Large intestine (tissue), 3 donors: ENCODE results near the gene GPBP1L1. TPM values are rescaled to one million over a fixed set of nuclear protein-coding genes. Genes with fewer than 3 reads are reported as not detected.
"Not testable (repeated sequence)": the region's sequence is repeated elsewhere in the genome, so short reads cannot be mapped to it uniquely, and the experiment has no call there.

ENCODE experiments used
- DNase-seq, 2 donors: peaks; one replicate each; pipeline versions ENCODE4 v3.0.0 to v3.0.0-alpha.2; 2013
- H3K27ac ChIP-seq: one replicate; pipeline ENCODE4 v1.5.1; 2013; ENCODE audit warnings: low read length
- H3K27me3 ChIP-seq: 2 replicates; pipeline ENCODE4 v1.6.1; 2013; ENCODE audit warnings: low read length; ENCODE audit not compliant: control insufficient read depth, insufficient read depth
- H3K36me3 ChIP-seq: 2 replicates; pipeline ENCODE4 v1.6.1; 2013; ENCODE audit warnings: low read length; ENCODE audit not compliant: control insufficient read depth, insufficient read depth
- H3K4me1 ChIP-seq: one replicate; pipeline ENCODE4 v1.6.1; 2013; ENCODE audit warnings: low read length; ENCODE audit not compliant: control insufficient read depth, insufficient read depth
- H3K4me3 ChIP-seq: one replicate; pipeline ENCODE4 v1.5.1; 2013; ENCODE audit warnings: low read length
- H3K9me3 ChIP-seq: one replicate; pipeline ENCODE4 v1.6.1; 2013; ENCODE audit warnings: mild to moderate bottlenecking, low read depth, low read length, moderate library complexity; ENCODE audit not compliant: control insufficient read depth
- WGBS: methylation state at CpG from one replicate; pipeline ENCODE4 v1.1.5; 2013; ENCODE audit warnings: low lambda C conversion rate; ENCODE audit not compliant: insufficient coverage; 5-methylcytosine and 5-hydroxymethylcytosine counted together
- polyA plus RNA-seq: library from polyadenylated mRNA; unstranded; fragments of 120-200 nt; gene quantifications from one replicate; pipeline ENCODE4 v1.2.1, GENCODE V29; 2013

GPBP1L1 gene
- polyA plus RNA-seq, 1 donor: 99.3 TPM

DNA sequence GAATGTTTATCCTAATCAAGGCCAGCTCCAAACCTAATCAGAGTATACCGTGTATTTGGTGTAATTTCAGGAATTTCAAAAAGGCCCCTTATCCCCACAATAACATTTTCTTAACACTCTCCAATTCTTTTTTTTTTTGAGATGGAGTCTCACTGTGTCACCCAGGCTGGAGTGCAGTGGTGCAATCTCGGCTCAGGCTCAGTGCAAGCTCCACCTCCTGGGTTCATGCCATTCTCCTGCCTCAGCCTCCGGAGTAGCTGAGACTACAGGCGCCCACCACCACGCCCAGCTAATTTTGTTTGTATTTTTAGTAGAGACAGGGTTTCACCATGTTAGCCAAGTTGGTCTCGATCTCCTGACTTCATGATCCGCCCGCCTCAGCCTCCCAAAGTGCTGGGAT lies 31.1 kb upstream of the GPBP1L1 start:
- not testable (repeated sequence) for H3K27me3 ChIP-seq, DNase-seq, H3K4me3 ChIP-seq, H3K4me1 ChIP-seq, H3K9me3 ChIP-seq, H3K27ac ChIP-seq
- H3K36me3 ChIP-seq: peaks cover 24% of the 10 kb centered on the region
- 100% methylated on average over 1 of the region's 8 CpGs for WGBS

DNA sequence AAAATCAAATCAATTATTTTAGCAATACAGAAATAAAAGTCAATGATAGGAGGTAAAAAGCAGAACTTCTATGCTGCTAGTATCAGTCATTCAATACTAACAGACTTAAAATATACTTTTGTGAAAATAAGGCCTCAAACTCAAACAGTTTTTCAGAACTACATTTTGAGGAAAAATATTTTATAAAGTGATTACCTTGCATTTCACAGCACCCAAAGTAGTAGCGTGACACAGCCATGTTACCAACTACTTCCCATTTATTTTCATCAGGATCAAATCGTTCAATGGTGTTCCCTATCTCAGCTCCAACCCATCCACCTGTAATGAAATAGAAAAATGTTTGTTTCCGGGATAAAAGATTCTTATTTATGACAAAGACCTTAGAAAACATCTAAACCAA lies 30.4 kb upstream of the GPBP1L1 start:
- WGBS: 100% methylated on average over 2 of the region's 3 CpGs
- peaks cover 28% of the 10 kb centered on the region for H3K36me3 ChIP-seq
- H3K4me3 ChIP-seq: no peak overlapping the region
- no peak for DNase-seq
- H3K4me1 ChIP-seq: no peaks in the 10 kb centered on the region
- no peaks in the 10 kb centered on the region for H3K9me3 ChIP-seq
- no peaks in the 10 kb centered on the region for H3K27me3 ChIP-seq
- no peak overlapping the region for H3K27ac ChIP-seq

DNA sequence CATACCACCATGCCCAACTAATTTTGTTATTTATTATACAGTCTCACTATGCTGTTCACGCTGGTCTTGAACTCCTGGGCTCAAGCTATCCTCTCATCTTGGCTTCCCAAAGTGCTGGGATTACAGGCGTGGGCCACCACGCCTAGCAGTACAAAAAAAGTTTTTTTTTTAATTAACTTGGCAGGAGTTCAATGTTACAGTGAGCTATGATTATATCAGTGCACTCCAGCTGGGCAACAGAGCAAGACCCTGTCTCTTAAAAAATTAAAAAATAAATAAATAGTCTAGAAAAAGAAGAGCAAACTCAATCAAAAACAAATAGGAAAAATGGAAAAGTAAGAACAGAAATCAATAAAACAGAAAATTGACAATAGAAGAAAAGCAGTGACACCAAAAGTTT lies 27.4 kb upstream of the GPBP1L1 start:
- H3K27me3 ChIP-seq: no peaks in the 10 kb centered on the region
- no peak for DNase-seq
- H3K9me3 ChIP-seq: peaks cover 3% of the 10 kb centered on the region
- H3K4me3 ChIP-seq: no peak overlapping the region
- peaks cover 36% of the 10 kb centered on the region for H3K36me3 ChIP-seq
- WGBS: 83% methylated on average over 1 of the region's 3 CpGs
- H3K27ac ChIP-seq: no peak overlapping the region
- H3K4me1 ChIP-seq: no peaks in the 10 kb centered on the region

DNA sequence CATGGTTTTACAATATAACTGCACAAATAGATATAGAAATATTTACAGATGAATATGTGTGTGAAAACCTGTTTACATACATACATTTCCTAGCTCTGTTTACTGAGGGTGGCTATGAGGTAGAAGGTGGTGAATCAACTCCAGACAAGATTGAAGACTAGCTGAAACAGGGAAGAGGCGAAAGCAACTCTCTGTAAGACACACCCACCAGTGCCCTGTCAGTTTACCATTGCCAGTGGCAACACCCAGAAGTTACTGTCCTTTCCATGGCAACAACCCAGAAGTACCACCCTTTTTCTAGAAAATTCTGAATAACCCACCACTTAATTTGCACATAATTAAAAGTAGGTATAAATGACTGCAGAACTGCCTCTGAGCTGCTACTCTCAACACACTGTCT lies 18.3 kb upstream of the GPBP1L1 start:
- Histone ChIP-seq H3K4me1 (peaks cover 3% of the 10 kb centered on the region), H3K9me3 (peaks cover 14% of the 10 kb centered on the region), H3K27ac (no peak overlapping the region), H3K36me3 (peaks cover 25% of the 10 kb centered on the region), H3K27me3 (no peaks in the 10 kb centered on the region), H3K4me3 (no peak overlapping the region)
- no peak for DNase-seq
- WGBS: no CpG with 5 or more reads among the region's 1 CpG

DNA sequence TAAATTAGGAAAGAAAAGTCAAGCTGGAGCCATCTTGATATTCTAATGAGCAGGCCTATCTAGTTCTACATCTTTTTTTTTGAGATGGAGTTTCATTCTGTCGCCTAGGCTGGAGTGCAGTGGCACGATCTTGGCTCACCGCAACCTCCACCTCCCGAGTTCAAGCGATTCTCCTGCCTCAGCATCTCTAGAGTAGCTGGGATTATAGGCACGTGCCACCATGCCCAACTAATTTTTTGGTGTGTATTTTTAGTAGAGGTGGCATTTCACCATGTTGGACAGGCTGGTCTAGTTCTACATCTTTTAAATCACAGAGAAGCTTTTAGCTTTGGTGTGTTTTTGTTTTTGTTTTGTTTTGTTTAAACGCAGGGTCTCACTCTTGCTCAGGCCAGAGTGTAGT lies 8.5 kb upstream of the GPBP1L1 start:
- WGBS: no CpG with 5 or more reads among the region's 7 CpGs
- no peak for DNase-seq
- Histone ChIP-seq H3K36me3 (peaks cover 42% of the 10 kb centered on the region), H3K4me1 (peaks cover 2% of the 10 kb centered on the region), H3K27me3 (no peaks in the 10 kb centered on the region), H3K4me3 (no peak overlapping the region), H3K27ac (no peak overlapping the region), H3K9me3 (no peaks in the 10 kb centered on the region)

DNA sequence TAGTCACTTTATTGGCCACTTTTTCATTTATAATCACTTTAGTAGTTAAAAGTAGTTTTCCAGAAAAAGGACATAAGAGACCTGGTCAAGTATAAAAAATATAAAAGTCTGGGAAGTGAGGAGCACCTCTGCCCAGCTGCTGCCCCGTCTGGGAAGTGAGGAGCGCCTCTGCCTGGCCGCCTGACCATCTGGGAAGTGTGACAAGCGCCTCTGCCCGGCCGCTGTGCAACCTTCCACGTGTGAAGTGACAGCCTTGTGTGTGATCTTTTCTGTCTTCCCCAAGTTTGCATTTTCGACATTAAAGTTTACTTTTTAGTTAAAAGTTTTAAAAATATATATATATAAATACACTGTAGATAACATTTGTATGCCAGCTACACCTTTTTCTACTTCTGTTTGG lies 7.5 kb upstream of the GPBP1L1 start:
- not testable (repeated sequence) for H3K27ac ChIP-seq, H3K9me3 ChIP-seq, H3K27me3 ChIP-seq, H3K4me3 ChIP-seq, H3K4me1 ChIP-seq, DNase-seq
- H3K36me3 ChIP-seq: peaks cover 33% of the 10 kb centered on the region
- 100% methylated on average over 1 of the region's 8 CpGs for WGBS

DNA sequence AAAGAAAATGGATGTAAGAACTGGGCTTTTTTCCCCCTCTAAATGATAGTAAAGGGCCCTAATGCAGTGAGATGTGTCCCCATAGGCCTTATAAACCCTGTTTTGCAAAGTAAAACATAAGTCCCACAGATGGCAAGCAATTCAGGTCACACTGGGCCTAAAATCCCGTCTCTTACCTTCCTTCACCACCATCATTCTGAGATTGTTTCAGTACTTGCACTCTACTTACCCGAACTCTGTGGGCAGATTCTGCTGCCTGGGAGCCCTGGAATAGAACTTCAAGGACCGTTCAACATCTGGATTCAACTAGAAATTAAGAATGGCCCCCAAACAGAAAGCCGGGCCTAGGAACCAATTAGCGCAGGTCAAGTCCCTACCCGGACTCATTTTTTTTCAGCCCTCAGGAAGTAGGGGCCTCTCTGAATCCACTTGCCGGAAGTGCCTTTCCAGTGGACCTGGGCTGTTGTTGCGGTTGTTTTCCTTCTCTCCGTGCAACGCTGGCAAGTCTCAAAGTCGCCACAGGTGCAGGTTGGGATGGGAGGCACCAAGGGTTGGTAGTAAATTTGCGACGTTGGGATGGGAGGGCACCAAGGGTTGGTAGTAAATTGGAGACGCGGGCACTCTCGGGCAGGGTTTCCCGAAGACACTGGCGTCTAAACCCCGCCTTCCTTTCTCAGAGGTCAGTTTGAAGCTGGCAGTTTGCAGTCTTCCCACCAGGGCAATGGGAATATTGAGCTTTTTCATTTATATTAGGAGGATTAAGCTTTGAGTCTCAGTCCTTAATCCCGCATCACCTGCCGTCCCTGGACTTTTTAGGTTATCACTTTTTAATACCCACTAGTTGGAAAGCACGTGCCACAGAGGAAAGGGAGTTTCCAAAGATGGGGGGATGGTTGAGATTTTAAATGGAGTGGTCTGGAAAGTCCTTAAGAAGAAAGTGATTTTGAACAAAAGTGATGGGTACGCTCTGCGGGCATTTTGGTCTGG lies 1.7 kb upstream of the GPBP1L1 start, which contains the start of gene TMEM69:
Gene TMEM69, plus strand, starts transcription at position 428 of the 987 bp plus-strand sequence. CDS start 2,888 bp downstream, outside the sequence.
- peaks cover 11% of the 10 kb centered on the region for H3K4me1 ChIP-seq
- peak within 1 kb of the TSS; percentile 82 for H3K4me3 ChIP-seq
- H3K27ac ChIP-seq: peak within 1 kb of the TSS; percentile 98
- H3K27me3 ChIP-seq: no peaks in the 10 kb centered on the region
- no peaks in the 10 kb centered on the region for H3K9me3 ChIP-seq
- peak; percentile 80 to 95 for DNase-seq
- H3K36me3 ChIP-seq: peaks cover 10% of the 10 kb centered on the region
- WGBS: no CpG with 5 or more reads among the region's 24 CpGs

DNA sequence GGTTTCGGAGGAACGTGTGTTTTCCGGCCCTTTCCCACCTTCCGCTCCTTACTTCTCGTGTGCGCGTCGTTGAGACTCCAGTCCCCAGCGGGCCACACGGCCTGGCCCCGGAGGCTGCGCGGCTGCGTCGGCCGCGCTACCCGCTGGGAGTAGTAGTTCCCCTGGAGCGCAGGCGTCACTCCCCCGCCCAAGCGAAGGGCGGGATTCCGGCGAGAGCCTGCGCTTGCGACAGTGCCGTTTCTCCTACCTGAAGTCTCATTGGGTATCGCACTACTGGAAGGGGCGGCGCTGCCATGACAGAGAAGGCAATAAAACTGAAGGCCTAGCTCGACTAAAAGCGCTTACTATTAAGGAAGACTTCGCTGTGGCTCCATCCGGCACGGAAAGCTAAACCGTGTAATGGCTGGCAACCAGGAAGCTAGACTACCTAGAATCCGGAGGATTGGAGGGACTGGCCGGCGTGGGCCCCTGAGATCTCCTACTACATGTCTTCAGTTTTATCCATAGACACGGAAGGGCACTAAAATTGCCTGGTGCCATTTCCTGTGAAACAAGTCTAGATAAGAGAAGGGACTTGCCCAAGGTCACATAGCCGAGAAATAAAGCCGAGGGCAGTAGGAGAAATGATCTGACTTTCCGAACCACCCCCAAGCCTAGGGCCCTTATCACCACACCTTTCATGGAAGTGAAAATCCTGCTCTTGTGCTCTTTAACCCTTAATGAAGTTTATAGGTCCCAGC lies 851 bp upstream of the GPBP1L1 start:
- peak overlapping the region; percentile 98 for H3K27ac ChIP-seq
- peaks cover 11% of the 10 kb centered on the region for H3K4me1 ChIP-seq
- no CpG with 5 or more reads among the region's 44 CpGs for WGBS

DNA sequence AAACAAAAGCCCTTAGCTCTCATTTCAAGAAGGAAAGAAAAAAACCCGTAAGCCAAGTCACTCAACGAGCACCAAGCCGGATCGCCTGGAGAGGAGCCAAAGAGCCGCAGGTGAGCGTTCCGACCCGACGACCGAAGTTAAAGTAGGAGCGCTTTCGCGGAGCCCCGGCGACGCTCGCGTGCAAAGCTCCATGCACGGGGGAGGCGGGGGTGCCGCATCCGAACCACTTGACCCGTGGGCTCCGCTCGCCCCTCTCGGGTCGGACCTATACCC lies 382 bp downstream of the GPBP1L1 start:
- H3K4me3 ChIP-seq: peak overlapping the region; percentile 68
- H3K27me3 ChIP-seq: no peaks in the 10 kb centered on the region
- no peaks in the 10 kb centered on the region for H3K9me3 ChIP-seq
- H3K36me3 ChIP-seq: peaks cover 2% of the 10 kb centered on the region
- H3K4me1 ChIP-seq: peaks cover 15% of the 10 kb centered on the region
- no CpG with 5 or more reads among the region's 27 CpGs for WGBS
- H3K27ac ChIP-seq: peak overlapping the region; percentile 98
- peak in 1 of 2 donors; percentile 50 for DNase-seq

More for the DNA sequence above, 851 bp upstream of the GPBP1L1 start:
- peak; percentile 100 for DNase-seq
- Histone ChIP-seq H3K36me3 (peaks cover 6% of the 10 kb centered on the region), H3K27me3 (no peaks in the 10 kb centered on the region), H3K4me3 (peak overlapping the region; percentile 82), H3K9me3 (no peaks in the 10 kb centered on the region)

DNA sequence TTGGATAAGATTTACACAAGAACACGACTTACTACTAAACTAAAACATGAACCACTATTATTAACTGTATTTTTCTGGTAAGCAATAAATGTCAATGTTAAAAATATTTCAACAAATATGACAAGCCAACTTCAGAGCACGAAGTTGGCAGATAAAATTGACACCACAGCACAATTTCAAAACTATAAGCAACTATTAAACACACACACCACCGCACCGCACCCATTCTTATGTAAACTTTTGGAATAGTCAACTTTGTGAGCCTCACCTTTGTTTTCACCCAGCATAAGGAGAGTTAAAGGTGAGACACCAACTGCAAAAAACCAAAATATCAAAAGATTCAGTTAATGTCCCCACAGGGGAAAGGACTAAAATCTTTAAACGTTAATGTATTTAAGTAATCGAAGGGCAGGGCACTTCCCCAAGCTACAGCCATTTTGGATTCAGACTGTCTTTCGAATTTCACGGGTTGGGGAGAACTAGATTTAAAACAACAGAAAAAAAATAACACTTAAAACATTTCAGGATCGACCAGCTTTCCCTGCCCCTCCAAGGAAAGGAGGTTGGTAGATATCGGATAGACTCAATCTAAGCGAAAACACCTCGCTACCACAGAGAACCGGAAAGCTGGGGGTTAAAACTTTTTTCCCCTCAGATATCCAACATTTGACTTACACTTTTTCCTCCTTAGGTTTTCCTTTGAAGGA lies 872 bp downstream of the GPBP1L1 start:
- no peaks in the 10 kb centered on the region for H3K27me3 ChIP-seq
- WGBS: 0% methylated on average over 2 of the region's 13 CpGs
- peak in 1 of 2 donors; percentile 64 for DNase-seq
- H3K27ac ChIP-seq: peak overlapping the region; percentile 98
- no peaks in the 10 kb centered on the region for H3K9me3 ChIP-seq
- no peaks in the 10 kb centered on the region for H3K36me3 ChIP-seq
- H3K4me1 ChIP-seq: peaks cover 16% of the 10 kb centered on the region
- peak overlapping the region; percentile 68 for H3K4me3 ChIP-seq
